HG03520 (cell line): Measurements from ENCODE around the gene CYB5R3.
"Not testable (repeated sequence)": the region's sequence is repeated elsewhere in the genome, so short reads cannot be mapped to it uniquely, and the experiment has no call there.

ENCODE experiments used
- ATAC-seq: cut with Tn5 transposase; IDR thresholded peaks from one replicate; pipeline ENCODE4 v1.9.1; 2021; ENCODE audit warnings: mild to moderate bottlenecking, moderate library complexity; ENCODE audit not compliant: unreplicated experiment

CYB5R3 gene

DNA sequence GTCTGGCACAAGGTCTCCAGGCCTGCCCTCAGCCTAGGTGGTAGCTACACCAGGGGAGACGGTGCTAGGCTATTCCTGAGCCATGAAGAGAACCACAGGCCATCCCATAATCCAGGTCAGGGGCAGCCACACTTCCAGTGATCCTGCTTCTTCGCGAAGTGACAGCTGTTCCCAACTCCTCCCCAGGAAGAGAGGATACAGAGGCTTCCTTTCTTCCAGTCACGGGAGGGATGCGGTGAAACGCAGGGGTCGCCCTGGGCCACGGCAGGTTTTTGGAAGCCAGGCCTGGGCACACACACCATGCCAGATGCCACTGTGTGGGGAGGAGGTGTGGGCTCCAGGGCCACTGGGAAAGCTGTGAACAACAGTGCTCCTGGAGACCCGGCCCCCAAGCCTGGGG, 72.1 kb downstream of the CYB5R3 start:
- ATAC-seq: not testable (repeated sequence)

DNA sequence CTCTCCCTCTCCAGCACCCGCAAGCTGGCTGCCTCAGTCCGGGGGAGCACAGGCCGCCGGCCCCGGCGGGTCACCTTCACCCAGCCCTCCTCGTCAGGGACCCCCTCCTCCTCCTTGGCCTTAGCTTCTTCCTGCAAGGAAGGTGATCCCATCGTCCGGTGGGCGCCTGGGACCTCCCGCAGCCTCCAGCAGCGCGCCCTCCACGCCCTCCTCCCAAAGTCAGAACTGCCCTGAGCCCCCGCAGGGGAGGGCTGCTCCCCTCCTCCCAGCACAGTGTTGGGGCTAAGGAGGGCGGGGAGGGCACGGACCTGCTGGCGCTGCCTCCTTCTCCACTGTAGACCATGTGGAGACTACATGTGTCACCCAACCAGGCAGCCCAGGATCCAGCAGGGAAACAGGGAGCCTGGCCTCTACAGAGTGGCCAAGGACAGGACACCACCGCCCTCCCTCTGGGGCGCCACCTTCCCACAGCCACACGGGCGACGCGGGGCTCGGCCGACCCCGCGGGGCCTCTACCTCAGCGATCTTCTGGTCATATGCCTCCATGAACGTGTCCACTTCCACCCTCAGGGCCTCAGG, 73.1 kb downstream of the CYB5R3 start:
- ATAC-seq: not testable (repeated sequence)

GRCh38 chr22:42574468-42574867, 74.7 kb downstream of the CYB5R3 start:
- not testable (repeated sequence) for ATAC-seq

GRCh38 chr22:42574046-42574445, 75.1 kb downstream of the CYB5R3 start:
- ATAC-seq: not testable (repeated sequence)

DNA sequence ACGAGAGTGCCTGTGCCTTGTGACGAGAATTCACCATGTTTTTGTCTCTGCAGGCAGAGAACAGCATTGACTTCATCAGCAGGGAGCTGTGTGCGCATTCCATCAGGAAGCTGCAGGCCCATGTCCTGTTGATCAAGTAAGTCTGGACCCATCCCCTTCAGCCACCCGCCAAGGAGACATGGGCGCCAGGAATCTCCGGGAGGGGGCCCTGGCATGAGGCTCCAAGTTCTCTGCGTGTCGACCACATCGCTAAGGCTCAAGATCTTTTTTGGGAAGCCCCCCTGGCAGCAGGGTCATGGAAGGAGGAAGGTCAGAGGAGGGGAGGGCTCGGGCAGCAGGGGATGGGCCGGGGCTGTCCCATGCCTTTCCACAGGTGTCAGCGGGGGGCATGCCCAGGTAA, 78.1 kb downstream of the CYB5R3 start:
- not testable (repeated sequence) for ATAC-seq

DNA sequence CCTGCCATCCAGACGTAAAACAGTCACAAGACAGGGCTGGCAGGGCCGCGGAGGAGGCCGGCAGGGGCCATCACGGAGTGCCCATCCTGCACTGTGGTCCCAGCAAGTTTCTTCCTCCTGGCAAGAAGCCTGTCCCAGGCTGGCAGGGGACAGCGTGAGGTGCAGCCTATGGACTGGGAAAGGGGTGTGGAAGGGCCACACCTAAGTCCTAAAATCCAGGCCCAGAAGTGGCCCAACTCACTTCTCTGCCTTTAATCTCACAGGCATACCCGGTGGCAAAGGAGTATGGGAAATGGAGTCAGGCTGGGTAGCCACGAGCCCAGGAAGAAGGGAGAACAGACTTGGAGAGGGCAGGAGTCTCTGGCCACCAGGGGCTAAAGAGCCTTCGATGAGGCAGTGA, 78.6 kb downstream of the CYB5R3 start:
- ATAC-seq: not testable (repeated sequence)

DNA sequence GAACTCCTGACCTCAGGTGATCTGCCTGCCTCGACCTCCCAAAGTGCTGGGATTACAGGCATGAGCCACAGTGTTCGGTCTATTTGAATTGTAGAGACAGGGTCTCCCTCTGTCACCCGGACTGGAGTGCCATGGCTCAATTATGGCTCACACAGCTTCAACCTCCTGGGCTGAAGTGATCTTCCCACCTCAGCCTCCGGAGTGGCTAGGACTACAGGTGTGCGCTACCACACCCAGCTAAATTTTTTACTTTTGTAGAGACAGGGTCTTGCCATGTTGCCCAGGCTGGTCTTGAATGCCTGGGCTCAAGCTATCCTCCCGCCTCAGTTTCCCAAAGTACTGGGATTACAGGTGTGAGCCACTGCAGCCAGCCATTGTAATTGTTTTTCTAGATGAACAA, 81.2 kb downstream of the CYB5R3 start:
- ATAC-seq: not testable (repeated sequence)
